Panc1 (cell line): Measurements from ENCODE around the gene RAD21L1. TPM values are rescaled to one million over a fixed set of nuclear protein-coding genes. Genes with fewer than 3 reads are reported as not detected.

ENCODE experiments used
- ATAC-seq: fragments of 200-7000 bp; cut with Tn5 transposase; 2 replicates; pipeline ENCODE4 v1.9.1; 2020; ENCODE audit warnings: mild to moderate bottlenecking, moderate library complexity
- BruUV-seq: library from RNA; stranded (reverse); fragments of 400-500 nt; replicated peaks from 2 replicates; lab custom pipeline; 2021; lab: Mats Ljungman, UMichigan
- CTCF ChIA-PET: fragments of 300-600 bp; sonication (Branson Sonifier 250); formaldehyde crosslinking; loops from one replicate; lab custom pipeline; 2022; ENCODE audit warnings: antibody characterized with exemption; lab: Charles Lee
- POLR2A ChIA-PET: fragments of 300-600 bp; sonication (Branson Sonifier 250); formaldehyde crosslinking; loops from one replicate; lab custom pipeline; 2022; ENCODE audit warnings: antibody characterized with exemption; lab: Charles Lee
- DNase-seq: peaks from one replicate; pipeline ENCODE4 v3.0.0-alpha.2; 2010; ENCODE audit warnings: low read depth, low spot score
- H3K27ac ChIP-seq: 2 replicates; pipeline ENCODE4 v1.5.1; 2011; ENCODE audit warnings: mild to moderate bottlenecking, low read length, inconsistent platforms
- H3K27me3 ChIP-seq: fragments of 200-500 bp; sonication (Bioruptor generic); 2 replicates; pipeline ENCODE4 v1.6.0; 2014; ENCODE audit warnings: low read length, inconsistent platforms; ENCODE audit not compliant: control insufficient read depth, insufficient read depth
- H3K36me3 ChIP-seq: fragments of 200-500 bp; sonication (Bioruptor generic); 2 replicates; pipeline ENCODE4 v1.5.1; 2014; ENCODE audit warnings: inconsistent platforms, mild to moderate bottlenecking, low read length, moderate library complexity; ENCODE audit not compliant: control insufficient read depth, insufficient read depth
- H3K4me1 ChIP-seq: 2 replicates; pipeline ENCODE4 v1.5.1; 2011; ENCODE audit warnings: inconsistent platforms, mild to moderate bottlenecking, low read length, moderate library complexity; ENCODE audit not compliant: control insufficient read depth, insufficient read depth
- H3K4me3 ChIP-seq, 2 experiments: 2 replicates each; pipeline ENCODE4 v1.5.1; 2011 to 2012; ENCODE audit warnings: low read depth in 2 of 2, low read length in 2 of 2, mild to moderate bottlenecking in 2 of 2, inconsistent platforms in 1 of 2, moderate library complexity in 1 of 2
- H3K9me3 ChIP-seq: fragments of 200-500 bp; sonication (Bioruptor generic); 2 replicates; pipeline ENCODE4 v1.5.1; 2014; ENCODE audit warnings: low read depth, mild to moderate bottlenecking, inconsistent platforms, low read length, moderate library complexity; ENCODE audit not compliant: control insufficient read depth, insufficient read depth
- POLR2AphosphoS5 ChIP-seq: IDR thresholded peaks from 2 replicates; pipeline ENCODE4 v1.6.1; 2012; ENCODE audit warnings: mild to moderate bottlenecking, low read depth, low read length, moderate library complexity
- SIN3A ChIP-seq: IDR thresholded peaks from 2 replicates; pipeline ENCODE4 v1.6.1; 2012; ENCODE audit warnings: low read depth, mild to moderate bottlenecking, low read length, moderate library complexity, borderline replicate concordance; ENCODE audit not compliant: insufficient read depth
- TCF7L2 ChIP-seq: IDR thresholded peaks from 2 replicates; pipeline ENCODE4 v1.6.1; 2011; ENCODE audit warnings: mild to moderate bottlenecking, low read depth, low read length, inconsistent platforms
- in situ Hi-C: cut with HindIII; loops from 2 replicates; pipeline ENCODE4 v1.10.0; 2016; ENCODE audit warnings: low sequenced_read_pairs, low pct_unique_long_range_greater_than_20kb
- intact Hi-C: fragments of 100-400 bp; cut with micrococcal nuclease; formaldehyde crosslinking; loops from one replicate; pipeline ENCODE4 v1.10.0; 2022; ENCODE audit not compliant: unreplicated experiment
- total RNA-seq: library from RNA; stranded (reverse); gene quantifications from one replicate; pipeline ENCODE4 v1.2.1, GENCODE V29; 2021; ENCODE audit not compliant: unreplicated experiment
- TF ChIP-seq, protein P1 (sequence below): fragments of 450-650 bp; IDR thresholded peaks from 2 replicates; pipeline ENCODE4 v1.5.1; 2017; ENCODE audit warnings: mild to moderate bottlenecking
- TF ChIP-seq, protein P2 (sequence below), 2 experiments: IDR thresholded peaks; 2 replicates each; pipeline ENCODE4 v1.6.1; 2011 to 2012; ENCODE audit warnings: low read depth in 2 of 2, control low read depth in 1 of 2, low read length in 1 of 2, mild to moderate bottlenecking in 1 of 2, moderate library complexity in 1 of 2; ENCODE audit not compliant: insufficient read depth in 1 of 2

RAD21L1 gene
- total RNA-seq, 1 experiment from 2014 or later, result 1.0 TPM

DNA sequence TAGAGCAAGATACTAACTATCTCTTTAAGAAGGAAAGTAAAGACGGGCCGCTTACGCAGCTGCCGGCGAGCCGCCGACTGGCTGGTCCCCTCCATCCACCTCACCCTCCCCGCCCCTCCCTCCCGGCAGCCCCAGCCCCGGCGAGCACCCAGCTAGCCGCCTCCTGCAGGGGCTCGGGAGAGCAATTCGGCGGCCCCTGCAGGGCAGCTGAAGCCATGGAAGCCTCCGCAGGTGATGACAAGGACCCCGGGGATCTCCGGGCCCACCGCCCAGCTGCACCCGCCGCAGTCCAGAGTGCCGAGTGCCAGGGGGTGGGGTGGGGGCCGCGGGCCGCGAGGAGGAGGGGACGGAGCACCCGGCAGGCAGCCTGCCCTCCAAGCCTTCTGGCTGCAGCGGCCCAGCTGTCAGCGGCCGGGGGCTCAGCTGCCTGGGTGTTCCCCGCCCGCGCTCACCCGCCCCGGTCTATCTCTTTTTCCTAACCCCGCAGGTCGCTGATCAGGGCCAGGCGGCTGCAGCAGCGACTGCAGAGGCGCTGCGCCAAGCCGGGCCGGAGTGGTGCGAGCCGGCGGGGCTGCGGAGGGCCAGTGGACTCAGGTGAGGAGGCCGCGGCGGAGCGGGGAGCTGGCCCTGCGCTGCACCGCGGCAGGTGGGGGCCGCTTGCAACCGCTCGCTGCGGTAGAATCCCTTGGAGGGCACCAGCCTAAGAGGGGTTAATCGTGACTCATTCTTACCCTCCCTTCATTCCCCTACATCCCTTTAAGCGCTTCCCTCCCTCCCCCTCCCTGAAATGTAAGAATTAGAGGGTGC is 40.5 kb downstream of the RAD21L1 start, which contains the start of gene SNPH:
Gene SNPH, plus strand, starts transcription at position 128 of the 807 bp plus-strand sequence. CDS start 29,946 bp downstream, outside the sequence.
- ATAC-seq (peak; percentile 95), DNase-seq (no peak)
- H3K9me3 ChIP-seq, result no peaks in the 10 kb centered on the region
- no peak for TF ChIP-seq SIN3A
- TF ChIP-seq, protein P1, sequence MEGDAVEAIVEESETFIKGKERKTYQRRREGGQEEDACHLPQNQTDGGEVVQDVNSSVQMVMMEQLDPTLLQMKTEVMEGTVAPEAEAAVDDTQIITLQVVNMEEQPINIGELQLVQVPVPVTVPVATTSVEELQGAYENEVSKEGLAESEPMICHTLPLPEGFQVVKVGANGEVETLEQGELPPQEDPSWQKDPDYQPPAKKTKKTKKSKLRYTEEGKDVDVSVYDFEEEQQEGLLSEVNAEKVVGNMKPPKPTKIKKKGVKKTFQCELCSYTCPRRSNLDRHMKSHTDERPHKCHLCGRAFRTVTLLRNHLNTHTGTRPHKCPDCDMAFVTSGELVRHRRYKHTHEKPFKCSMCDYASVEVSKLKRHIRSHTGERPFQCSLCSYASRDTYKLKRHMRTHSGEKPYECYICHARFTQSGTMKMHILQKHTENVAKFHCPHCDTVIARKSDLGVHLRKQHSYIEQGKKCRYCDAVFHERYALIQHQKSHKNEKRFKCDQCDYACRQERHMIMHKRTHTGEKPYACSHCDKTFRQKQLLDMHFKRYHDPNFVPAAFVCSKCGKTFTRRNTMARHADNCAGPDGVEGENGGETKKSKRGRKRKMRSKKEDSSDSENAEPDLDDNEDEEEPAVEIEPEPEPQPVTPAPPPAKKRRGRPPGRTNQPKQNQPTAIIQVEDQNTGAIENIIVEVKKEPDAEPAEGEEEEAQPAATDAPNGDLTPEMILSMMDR, result no peak
- no peak for TF ChIP-seq POLR2AphosphoS5
- TF ChIP-seq, protein P2, sequence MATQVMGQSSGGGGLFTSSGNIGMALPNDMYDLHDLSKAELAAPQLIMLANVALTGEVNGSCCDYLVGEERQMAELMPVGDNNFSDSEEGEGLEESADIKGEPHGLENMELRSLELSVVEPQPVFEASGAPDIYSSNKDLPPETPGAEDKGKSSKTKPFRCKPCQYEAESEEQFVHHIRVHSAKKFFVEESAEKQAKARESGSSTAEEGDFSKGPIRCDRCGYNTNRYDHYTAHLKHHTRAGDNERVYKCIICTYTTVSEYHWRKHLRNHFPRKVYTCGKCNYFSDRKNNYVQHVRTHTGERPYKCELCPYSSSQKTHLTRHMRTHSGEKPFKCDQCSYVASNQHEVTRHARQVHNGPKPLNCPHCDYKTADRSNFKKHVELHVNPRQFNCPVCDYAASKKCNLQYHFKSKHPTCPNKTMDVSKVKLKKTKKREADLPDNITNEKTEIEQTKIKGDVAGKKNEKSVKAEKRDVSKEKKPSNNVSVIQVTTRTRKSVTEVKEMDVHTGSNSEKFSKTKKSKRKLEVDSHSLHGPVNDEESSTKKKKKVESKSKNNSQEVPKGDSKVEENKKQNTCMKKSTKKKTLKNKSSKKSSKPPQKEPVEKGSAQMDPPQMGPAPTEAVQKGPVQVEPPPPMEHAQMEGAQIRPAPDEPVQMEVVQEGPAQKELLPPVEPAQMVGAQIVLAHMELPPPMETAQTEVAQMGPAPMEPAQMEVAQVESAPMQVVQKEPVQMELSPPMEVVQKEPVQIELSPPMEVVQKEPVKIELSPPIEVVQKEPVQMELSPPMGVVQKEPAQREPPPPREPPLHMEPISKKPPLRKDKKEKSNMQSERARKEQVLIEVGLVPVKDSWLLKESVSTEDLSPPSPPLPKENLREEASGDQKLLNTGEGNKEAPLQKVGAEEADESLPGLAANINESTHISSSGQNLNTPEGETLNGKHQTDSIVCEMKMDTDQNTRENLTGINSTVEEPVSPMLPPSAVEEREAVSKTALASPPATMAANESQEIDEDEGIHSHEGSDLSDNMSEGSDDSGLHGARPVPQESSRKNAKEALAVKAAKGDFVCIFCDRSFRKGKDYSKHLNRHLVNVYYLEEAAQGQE (IDR thresholded peaks at IDR 0.05; ENCODE audit: insufficient read depth in 1 of 2, low read depth in 2 of 2, low read length in 1 of 2), result no peak
- TF ChIP-seq TCF7L2, result no peak
- CTCF ChIA-PET, result interaction anchor here (0.7 to 1.1 kb wide), 3 partner anchors 20 to 238 kb away, joined by 3 to 5 read pairs (median 4); no protein-coding TSS in a partner anchor
- POLR2A ChIA-PET, result no interaction called here
- peak within 1 kb of the TSS; percentile 81 for H3K27ac ChIP-seq
- no peaks in the 10 kb centered on the region for H3K27me3 ChIP-seq
- BruUV-seq, result no TSS peak
- no peaks in the 10 kb centered on the region for H3K36me3 ChIP-seq
- H3K4me3 ChIP-seq, result peak within 1 kb of the TSS; percentile 59 to 60
- peaks cover 7% of the 10 kb centered on the region; the same call in 1 of the 2 replicates for H3K4me1 ChIP-seq
- in situ Hi-C loops, result no loop called here
- intact Hi-C loops, result no loop called here

DNA sequence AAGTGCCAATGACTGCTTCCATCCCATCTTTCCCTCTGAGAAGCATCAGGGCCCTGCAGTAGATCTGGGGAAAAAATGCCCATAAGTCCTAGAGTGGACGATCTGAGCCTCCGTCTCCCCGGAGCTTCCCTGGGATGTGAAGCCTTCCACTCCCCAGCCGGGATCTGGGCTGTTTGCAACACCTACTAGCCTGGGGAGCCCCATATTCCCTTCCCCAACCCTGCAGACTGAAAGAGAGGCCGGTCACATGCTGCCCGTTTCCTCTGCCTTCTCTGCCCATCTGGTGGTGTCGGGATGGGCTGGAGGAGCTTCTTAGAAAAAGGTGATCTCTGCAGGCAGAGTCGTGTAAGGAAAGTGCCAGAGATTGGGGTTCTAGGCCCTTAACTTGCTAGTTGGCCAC is 41.3 kb downstream of the RAD21L1 start:
- BruUV-seq, result no TSS peak
- ChIA-PET CTCF (interaction anchor here (0.7 to 1.1 kb wide), 2 partner anchors 43 to 237 kb away, joined by 4 to 5 read pairs; no protein-coding TSS in a partner anchor), POLR2A (no interaction called here)
- intact Hi-C loops, result no loop called here
- DNase-seq (no peak), ATAC-seq (0 out of 2 replicates have a peak, but pooled peaks have one; percentile 10)
- TF ChIP-seq SIN3A, result no peak
- TF ChIP-seq TCF7L2, result no peak
- no peak for TF ChIP-seq POLR2AphosphoS5
- TF ChIP-seq, protein P1, result no peak
- TF ChIP-seq, protein P2 (IDR thresholded peaks at IDR 0.05; ENCODE audit: insufficient read depth in 1 of 2, low read depth in 2 of 2, low read length in 1 of 2), result no peak
- Histone ChIP-seq H3K4me3 (peak overlapping the region; percentile 59 to 60; a peak in 3 of 4 replicates), H3K27ac (no peak overlapping the region), H3K27me3 (no peaks in the 10 kb centered on the region), H3K9me3 (no peaks in the 10 kb centered on the region), H3K36me3 (no peaks in the 10 kb centered on the region), H3K4me1 (peaks cover 7% of the 10 kb centered on the region; the same call in 1 of the 2 replicates)
- in situ Hi-C loops, result no loop called here
